ENCODE data around the gene RPS16. TPM values are rescaled to one million over a fixed set of nuclear protein-coding genes. Genes with fewer than 3 reads are reported as not detected.

The RPS16 gene
- total RNA-seq, 1 donor from 2014 or later, result 2,020 TPM

DNA sequence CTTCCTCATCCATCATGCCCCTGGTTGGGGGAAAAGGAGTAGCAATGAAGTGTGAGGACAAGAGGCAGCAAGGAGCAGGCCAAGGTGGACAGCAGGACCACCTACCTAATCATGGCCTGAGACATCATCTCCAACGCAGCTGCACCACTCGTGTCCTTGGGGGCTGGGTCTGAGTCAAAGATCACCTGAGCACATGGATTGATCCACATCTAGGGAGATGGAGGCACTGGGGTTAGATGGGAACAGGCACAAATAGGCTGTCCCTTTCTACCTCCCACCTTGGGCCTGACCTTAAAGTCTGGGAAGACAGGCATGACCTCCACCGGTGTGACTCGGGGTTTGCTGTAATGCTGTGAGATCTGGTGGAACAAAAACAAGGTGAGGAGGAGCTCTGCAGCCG lies 47.1 kb downstream of the RPS16 start:
- Mint-ChIP-seq H3K4me1 (peaks cover 21% of the 10 kb centered on the region), H3K27ac (ENCODE audit: unreplicated experiment) (no peak overlapping the region), H3K4me3 (peak overlapping the region; percentile 92), H3K36me3 (ENCODE audit: low read depth) (peaks cover 17% of the 10 kb centered on the region), H3K27me3 (ENCODE audit: low read depth) (peaks cover 3% of the 10 kb centered on the region), H3K9me3 (no peaks in the 10 kb centered on the region)
- TF ChIP-seq, protein P1, sequence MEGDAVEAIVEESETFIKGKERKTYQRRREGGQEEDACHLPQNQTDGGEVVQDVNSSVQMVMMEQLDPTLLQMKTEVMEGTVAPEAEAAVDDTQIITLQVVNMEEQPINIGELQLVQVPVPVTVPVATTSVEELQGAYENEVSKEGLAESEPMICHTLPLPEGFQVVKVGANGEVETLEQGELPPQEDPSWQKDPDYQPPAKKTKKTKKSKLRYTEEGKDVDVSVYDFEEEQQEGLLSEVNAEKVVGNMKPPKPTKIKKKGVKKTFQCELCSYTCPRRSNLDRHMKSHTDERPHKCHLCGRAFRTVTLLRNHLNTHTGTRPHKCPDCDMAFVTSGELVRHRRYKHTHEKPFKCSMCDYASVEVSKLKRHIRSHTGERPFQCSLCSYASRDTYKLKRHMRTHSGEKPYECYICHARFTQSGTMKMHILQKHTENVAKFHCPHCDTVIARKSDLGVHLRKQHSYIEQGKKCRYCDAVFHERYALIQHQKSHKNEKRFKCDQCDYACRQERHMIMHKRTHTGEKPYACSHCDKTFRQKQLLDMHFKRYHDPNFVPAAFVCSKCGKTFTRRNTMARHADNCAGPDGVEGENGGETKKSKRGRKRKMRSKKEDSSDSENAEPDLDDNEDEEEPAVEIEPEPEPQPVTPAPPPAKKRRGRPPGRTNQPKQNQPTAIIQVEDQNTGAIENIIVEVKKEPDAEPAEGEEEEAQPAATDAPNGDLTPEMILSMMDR (conservative IDR thresholded peaks at IDR 0.05), result no peak
- no peak for DNase-seq (ENCODE audit: low read depth, low spot score)

DNA sequence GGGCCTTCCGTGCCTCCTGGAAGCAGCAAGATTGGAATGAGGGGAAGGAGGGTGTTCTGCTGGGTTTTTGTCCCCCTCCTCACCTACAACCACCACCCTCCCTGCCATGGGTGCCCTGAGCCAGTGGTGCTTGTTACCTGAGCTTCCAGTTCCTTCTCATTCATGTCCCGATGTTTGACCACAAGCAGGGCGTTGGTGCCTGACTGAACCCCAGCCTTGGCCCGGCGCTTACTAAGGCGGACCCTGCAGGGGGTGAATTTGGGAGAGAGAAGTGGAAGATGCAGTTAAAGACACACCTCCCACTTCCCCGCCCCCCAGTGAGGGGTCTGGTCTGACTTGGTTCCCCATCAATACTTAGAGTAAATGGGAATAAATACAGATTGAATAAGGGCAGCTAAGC lies 49.2 kb downstream of the RPS16 start:
- H3K27me3 Mint-ChIP-seq (ENCODE audit: low read depth), result peaks cover 3% of the 10 kb centered on the region
- no peaks in the 10 kb centered on the region for H3K9me3 Mint-ChIP-seq
- DNase-seq (ENCODE audit: low read depth, low spot score), result no peak
- H3K27ac Mint-ChIP-seq (ENCODE audit: unreplicated experiment), result peak overlapping the region; percentile 70
- peaks cover 17% of the 10 kb centered on the region for H3K36me3 Mint-ChIP-seq (ENCODE audit: low read depth)
- H3K4me3 Mint-ChIP-seq, result peak overlapping the region; percentile 92
- TF ChIP-seq, protein P1 (conservative IDR thresholded peaks at IDR 0.05), result no peak
- peaks cover 14% of the 10 kb centered on the region for H3K4me1 Mint-ChIP-seq

DNA sequence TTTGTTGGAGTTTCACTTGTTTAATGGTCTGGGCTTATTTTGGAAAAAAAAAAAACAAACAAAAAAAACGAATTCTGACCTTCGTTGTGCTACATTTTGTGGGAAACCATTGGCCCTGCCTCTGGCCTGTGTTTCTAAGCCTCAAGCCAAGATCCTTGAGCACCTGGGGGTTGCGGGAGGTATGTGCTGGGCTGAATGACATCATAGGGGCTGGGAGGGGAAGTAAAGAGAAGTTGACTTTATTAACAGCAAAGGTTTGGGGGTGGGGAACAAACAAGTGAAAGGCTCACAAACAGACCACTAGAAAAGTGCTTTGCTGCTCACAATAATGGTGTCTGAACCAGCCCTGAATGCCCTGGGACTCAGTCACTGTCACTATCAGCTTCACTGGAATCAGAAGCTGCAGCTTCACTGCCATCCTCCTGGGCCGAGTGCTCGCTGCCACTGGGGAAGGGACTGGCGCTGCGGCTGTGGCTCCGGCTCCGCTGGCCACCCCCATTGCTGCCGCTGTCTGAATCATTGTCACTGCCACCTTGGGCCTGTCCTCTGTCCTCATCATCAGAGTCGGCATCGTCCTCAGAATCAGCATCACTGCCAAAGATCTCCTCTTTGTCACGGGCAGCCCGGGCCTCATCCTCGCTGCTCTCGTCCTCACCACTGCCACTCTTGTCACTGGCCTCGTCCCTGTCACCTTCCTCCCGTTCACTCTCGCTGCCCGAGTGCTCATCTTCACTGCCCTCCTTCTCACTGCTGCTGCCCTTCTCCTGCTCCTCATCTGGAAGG lies 49.9 kb downstream of the RPS16 start:
- Mint-ChIP-seq H3K4me1 (peaks cover 7% of the 10 kb centered on the region), H3K9me3 (no peaks in the 10 kb centered on the region), H3K4me3 (peak overlapping the region; percentile 49), H3K36me3 (ENCODE audit: low read depth) (peaks cover 22% of the 10 kb centered on the region), H3K27me3 (ENCODE audit: low read depth) (no peaks in the 10 kb centered on the region), H3K27ac (ENCODE audit: unreplicated experiment) (peak overlapping the region; percentile 13)
- TF ChIP-seq, protein P1 (conservative IDR thresholded peaks at IDR 0.05), result no peak
- no peak for DNase-seq (ENCODE audit: low read depth, low spot score)

DNA sequence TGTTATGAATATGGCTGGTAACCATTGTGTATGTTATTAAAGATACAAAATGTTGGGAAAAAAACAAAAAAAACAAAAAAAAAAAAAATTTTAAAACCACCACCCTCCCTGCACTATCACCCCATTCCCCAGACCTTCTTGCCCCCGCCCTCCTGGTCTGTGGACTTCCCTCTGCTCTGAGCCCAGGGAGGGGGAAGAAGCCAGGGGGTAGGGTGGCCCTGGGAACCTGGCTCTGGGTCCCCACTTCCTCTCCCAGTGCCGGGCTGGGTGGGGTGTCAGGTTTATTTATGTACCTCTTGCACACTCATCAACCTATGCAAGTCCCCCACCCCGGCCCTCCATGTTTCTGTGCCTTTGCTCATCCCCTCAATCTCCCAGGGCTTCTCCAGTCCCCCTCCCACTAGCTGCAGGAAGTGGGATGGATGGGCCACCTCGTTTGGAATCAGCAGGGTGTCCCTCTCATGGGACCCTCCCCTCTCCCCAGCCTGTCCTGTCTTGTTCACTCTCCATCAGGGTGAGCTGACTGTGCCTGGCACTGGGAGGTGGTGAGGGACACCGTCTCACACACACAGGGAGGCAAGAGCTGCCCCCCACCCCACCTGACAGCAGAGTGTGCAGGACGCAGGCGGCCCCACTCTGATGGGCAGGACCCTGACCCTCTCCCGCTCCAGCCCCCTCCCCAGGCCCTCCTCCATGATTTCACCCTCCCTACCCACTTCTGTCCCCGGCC lies 50.7 kb downstream of the RPS16 start:
- no peak for DNase-seq (ENCODE audit: low read depth, low spot score)
- H3K27me3 Mint-ChIP-seq (ENCODE audit: low read depth), result no peaks in the 10 kb centered on the region
- no peaks in the 10 kb centered on the region for H3K9me3 Mint-ChIP-seq
- no peak overlapping the region for H3K4me3 Mint-ChIP-seq
- no peak overlapping the region for H3K27ac Mint-ChIP-seq (ENCODE audit: unreplicated experiment)
- H3K4me1 Mint-ChIP-seq, result peaks cover 2% of the 10 kb centered on the region
- H3K36me3 Mint-ChIP-seq (ENCODE audit: low read depth), result peaks cover 22% of the 10 kb centered on the region
- TF ChIP-seq, protein P1 (conservative IDR thresholded peaks at IDR 0.05), result no peak

Small RNA genes lying within 50 kb of the gene (microRNA-seq; reads per million reads assigned to microRNA genes)
- gene MIR4530, result not detected

Other genes with a start within 250 kb of the RPS16 start
- not detected in 2 replicates for gene NCCRP1, start 239.0 kb downstream of the RPS16 start, total RNA-seq
- gene SYCN, start 231.7 kb downstream of the RPS16 start, total RNA-seq, result not detected in 2 replicates
- gene IFNL3, start 190.9 kb downstream of the RPS16 start, total RNA-seq, result not detected in 2 replicates
- not detected in 2 replicates for gene IFNL4, start 187.1 kb downstream of the RPS16 start, total RNA-seq
- gene IFNL2, start 167.6 kb downstream of the RPS16 start, total RNA-seq, result not detected in 2 replicates
- gene IFNL1, start 139.5 kb downstream of the RPS16 start, total RNA-seq, result not detected in 2 replicates
- gene LRFN1, start 115.1 kb downstream of the RPS16 start, total RNA-seq, result 4.9 and 5.1 TPM in 2 replicates
- gene GMFG, start 99.9 kb downstream of the RPS16 start, total RNA-seq, result 0.65 TPM in 1 of 2 replicates, not detected in the other
- gene SAMD4B, start 93.5 kb downstream of the RPS16 start, total RNA-seq, result 158 and 164 TPM in 2 replicates
- gene PAF1, start 44.8 kb downstream of the RPS16 start, total RNA-seq, result 62.9 and 67.3 TPM in 2 replicates
- 37.3 and 40.3 TPM in 2 replicates for gene MED29, start 44.6 kb downstream of the RPS16 start, total RNA-seq
- 4.0 TPM in 2 replicates for gene ZFP36, start 29.1 kb downstream of the RPS16 start, total RNA-seq
- 120 and 135 TPM in 2 replicates for gene PLEKHG2, start 23.3 kb downstream of the RPS16 start, total RNA-seq
- gene SUPT5H, start 9.6 kb upstream of the RPS16 start, total RNA-seq, result 129 and 140 TPM in 2 replicates
- gene TIMM50, start 44.9 kb upstream of the RPS16 start, total RNA-seq, result 118 and 121 TPM in 2 replicates
- gene DLL3, start 63.0 kb upstream of the RPS16 start, total RNA-seq, result 17.9 and 22.3 TPM in 2 replicates
- gene SELENOV, start 79.2 kb upstream of the RPS16 start, total RNA-seq, result not detected in 2 replicates
- 7.2 and 7.7 TPM in 2 replicates for gene EID2B, start 96.9 kb upstream of the RPS16 start, total RNA-seq
- gene EID2, start 104.2 kb upstream of the RPS16 start, total RNA-seq, result 28.0 and 30.8 TPM in 2 replicates
- gene LGALS13, start 166.6 kb upstream of the RPS16 start, total RNA-seq, result not detected in 2 replicates
- gene LGALS16, start 220.0 kb upstream of the RPS16 start, total RNA-seq, result not detected in 2 replicates